NT2/D1 (cell line): Measurements from ENCODE around the gene NLRC5.
"Not testable (repeated sequence)": the region's sequence is repeated elsewhere in the genome, so short reads cannot be mapped to it uniquely, and the experiment has no call there.

ENCODE experiments used
- DNase-seq: peaks from one replicate; pipeline ENCODE4 v3.0.0-alpha.2; 2011; ENCODE audit warnings: low read depth, low spot score
- H3K27me3 ChIP-seq: 2 replicates; pipeline ENCODE4 v1.6.0; 2011; ENCODE audit warnings: mild to moderate bottlenecking; ENCODE audit not compliant: insufficient read length, insufficient read depth
- H3K36me3 ChIP-seq: 2 replicates; pipeline ENCODE4 v1.6.1; 2011; ENCODE audit warnings: mild to moderate bottlenecking, low read length, mixed read lengths; ENCODE audit not compliant: insufficient read depth, insufficient read length
- H3K4me1 ChIP-seq: 2 replicates; pipeline ENCODE4 v1.5.1; 2011; ENCODE audit not compliant: insufficient read depth, insufficient read length
- H3K4me3 ChIP-seq: 2 replicates; pipeline ENCODE4 v1.5.1; 2011; ENCODE audit warnings: low read depth; ENCODE audit not compliant: insufficient read length
- H3K9ac ChIP-seq: 2 replicates; pipeline ENCODE4 v1.6.0; 2011; ENCODE audit warnings: low read depth; ENCODE audit not compliant: insufficient read length
- H3K9me3 ChIP-seq: 2 replicates; pipeline ENCODE4 v1.5.1; 2011; ENCODE audit warnings: mild to moderate bottlenecking, low read length; ENCODE audit not compliant: insufficient read depth
- SUZ12 ChIP-seq: IDR thresholded peaks from 2 replicates; pipeline ENCODE4 v1.6.1; 2011; ENCODE audit not compliant: insufficient read length, insufficient read depth; ENCODE audit errors: extremely low read depth
- YY1 ChIP-seq: IDR thresholded peaks from 2 replicates; pipeline ENCODE4 v1.6.1; 2011; ENCODE audit not compliant: insufficient read length, insufficient read depth
- ZNF274 ChIP-seq: IDR thresholded peaks from 2 replicates; pipeline ENCODE4 v1.6.1; 2011; ENCODE audit warnings: mild to moderate bottlenecking, low read depth, low read length

The NLRC5 gene

GRCh38 chr16:56986361-56986760, 3.0 kb upstream of the NLRC5 start:
- Histone ChIP-seq H3K36me3 (no peaks in the 10 kb centered on the region), H3K4me3 (no peak overlapping the region), H3K9ac (no peak overlapping the region), H3K9me3 (no peaks in the 10 kb centered on the region), H3K4me1 (peaks cover 7% of the 10 kb centered on the region), H3K27me3 (peaks cover 38% of the 10 kb centered on the region)
- TF ChIP-seq YY1, result no peak
- no peak for DNase-seq

- H3K4me3 ChIP-seq, DNase-seq, H3K4me1 ChIP-seq, H3K9ac ChIP-seq, H3K36me3 ChIP-seq, H3K9me3 ChIP-seq: not testable (repeated sequence)
- H3K27me3 ChIP-seq, result peaks cover 42% of the 10 kb centered on the region
These were observed 2.4 kb upstream of the NLRC5 start for GRCh38 chr16:56986908-56987307.

- no peaks in the 10 kb centered on the region for H3K9me3 ChIP-seq
- TF ChIP-seq YY1 (no peak), ZNF274 (no peak), SUZ12 (no peak)
- no peak overlapping the region for H3K4me3 ChIP-seq
- no peak overlapping the region for H3K9ac ChIP-seq
- H3K4me1 ChIP-seq, result peaks cover 11% of the 10 kb centered on the region
- peaks cover 42% of the 10 kb centered on the region for H3K27me3 ChIP-seq
- no peaks in the 10 kb centered on the region for H3K36me3 ChIP-seq
- DNase-seq, result no peak
These were observed 1.7 kb upstream of the NLRC5 start for GRCh38 chr16:56987692-56988091.

- Histone ChIP-seq H3K9ac (no peak overlapping the region), H3K4me1 (peaks cover 11% of the 10 kb centered on the region), H3K27me3 (peaks cover 42% of the 10 kb centered on the region), H3K4me3 (no peak overlapping the region), H3K36me3 (no peaks in the 10 kb centered on the region), H3K9me3 (no peaks in the 10 kb centered on the region)
- TF ChIP-seq ZNF274 (no peak), YY1 (no peak), SUZ12 (no peak)
- no peak for DNase-seq
These were observed 1.0 kb upstream of the NLRC5 start for GRCh38 chr16:56988161-56988947.

- peaks cover 47% of the 10 kb centered on the region for H3K27me3 ChIP-seq
These were observed 631 bp downstream of the NLRC5 start for GRCh38 chr16:56989988-56990387.

GRCh38 chr16:56990407-56991286, 1.3 kb downstream of the NLRC5 start:
- Histone ChIP-seq H3K4me3 (no peak overlapping the region), H3K9me3 (no peaks in the 10 kb centered on the region), H3K27me3 (peaks cover 47% of the 10 kb centered on the region), H3K36me3 (no peaks in the 10 kb centered on the region), H3K4me1 (peaks cover 7% of the 10 kb centered on the region), H3K9ac (no peak overlapping the region)
- DNase-seq, result no peak
- no peak for TF ChIP-seq ZNF274
- no peak for TF ChIP-seq YY1

More at GRCh38 chr16:56989988-56990387, 631 bp downstream of the NLRC5 start:
- TF ChIP-seq SUZ12, result no peak
- TF ChIP-seq ZNF274, result no peak
- TF ChIP-seq YY1, result no peak
- Histone ChIP-seq H3K4me3 (peak overlapping the region; percentile 49), H3K9ac (no peak overlapping the region), H3K36me3 (no peaks in the 10 kb centered on the region), H3K9me3 (no peaks in the 10 kb centered on the region), H3K4me1 (peaks cover 12% of the 10 kb centered on the region)
- no peak for DNase-seq

GRCh38 chr16:56992431-56992830, 3.1 kb downstream of the NLRC5 start:
- H3K4me3 ChIP-seq, H3K36me3 ChIP-seq, H3K9me3 ChIP-seq, DNase-seq, H3K9ac ChIP-seq, H3K4me1 ChIP-seq: not testable (repeated sequence)
- peaks cover 47% of the 10 kb centered on the region for H3K27me3 ChIP-seq
